Colonic mucosa (tissue), 4 donors: Measurements from ENCODE around the gene ANG. TPM values are rescaled to one million over a fixed set of nuclear protein-coding genes. Genes with fewer than 3 reads are reported as not detected.

Experiments
- DNase-seq: peaks from one replicate; pipeline ENCODE4 v3.0.0-alpha.2; 2020
- H3K27ac ChIP-seq: fragments of 200-600 bp; one replicate; pipeline ENCODE4 v1.8.0; 2021
- H3K27me3 ChIP-seq: fragments of 200-600 bp; one replicate; pipeline ENCODE4 v1.8.0; 2021
- H3K36me3 ChIP-seq: fragments of 200-600 bp; one replicate; pipeline ENCODE4 v1.8.0; 2021
- H3K4me1 ChIP-seq: fragments of 200-600 bp; one replicate; pipeline ENCODE4 v1.8.0; 2021; ENCODE audit warnings: mild to moderate bottlenecking
- H3K4me3 ChIP-seq: fragments of 200-600 bp; one replicate; pipeline ENCODE4 v1.8.0; 2021
- H3K9ac ChIP-seq, 2 donors: one replicate each; pipeline ENCODE4 v1.7.0; 2013; ENCODE audit warnings: control low read depth in 2 of 2, low read depth in 2 of 2, low read length in 2 of 2
- H3K9me3 ChIP-seq: fragments of 200-600 bp; one replicate; pipeline ENCODE4 v1.8.0; 2021
- intact Hi-C: fragments of 100-400 bp; cut with DNase I; formaldehyde crosslinking; loops from one replicate; pipeline ENCODE4 v1.14.1; 2022
- total RNA-seq, 2 donors: library from RNA; stranded (reverse); fragmentation: NEBNext Ultra II Directional in 1 of 2; extraction: Animal tissue kit (Norgen Biotek cat#: 25700) in 1 of 2; gene quantifications; one replicate each; pipeline ENCODE4 v1.2.1, GENCODE V29; 2021
- TF ChIP-seq, protein P1 (sequence below): fragments of 200-600 bp; IDR thresholded peaks from one replicate; pipeline ENCODE4 v1.8.0; 2022; ENCODE audit warnings: antibody characterized with exemption, mild to moderate bottlenecking
- donor health status: healthy.
- donor health status: DM: no; HTN: no; CAD: no.
- donor health status: DM: no; HTN: no; CAD: no.

Gene ANG
- total RNA-seq, 2 donors from 2014 or later, result 50.0 to 73.6 TPM

DNA sequence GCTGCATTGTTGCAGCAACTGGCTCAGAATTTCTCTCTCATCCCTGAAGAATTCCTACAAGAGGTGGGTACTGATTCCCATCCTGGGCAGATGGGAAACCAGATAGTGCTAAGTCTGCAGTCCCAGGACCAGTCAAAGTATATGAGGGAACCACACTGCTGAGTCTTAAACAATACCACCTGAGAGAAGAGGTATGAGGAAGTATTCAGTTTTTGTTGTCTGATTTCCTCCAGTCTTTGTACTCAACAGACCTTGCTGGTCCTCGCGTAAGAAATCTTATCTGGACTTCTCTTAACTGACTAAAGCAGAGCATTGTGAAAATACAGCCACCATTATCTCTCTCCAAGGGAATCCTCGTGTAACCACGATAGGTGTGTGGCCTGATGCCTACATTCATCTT lies 53.6 kb downstream of the ANG start:
- Histone ChIP-seq H3K27me3 (no peaks in the 10 kb centered on the region), H3K9me3 (no peaks in the 10 kb centered on the region), H3K9ac (no peak overlapping the region), H3K36me3 (no peaks in the 10 kb centered on the region), H3K27ac (no peak overlapping the region), H3K4me3 (no peak overlapping the region), H3K4me1 (no peaks in the 10 kb centered on the region)
- TF ChIP-seq, protein P1, sequence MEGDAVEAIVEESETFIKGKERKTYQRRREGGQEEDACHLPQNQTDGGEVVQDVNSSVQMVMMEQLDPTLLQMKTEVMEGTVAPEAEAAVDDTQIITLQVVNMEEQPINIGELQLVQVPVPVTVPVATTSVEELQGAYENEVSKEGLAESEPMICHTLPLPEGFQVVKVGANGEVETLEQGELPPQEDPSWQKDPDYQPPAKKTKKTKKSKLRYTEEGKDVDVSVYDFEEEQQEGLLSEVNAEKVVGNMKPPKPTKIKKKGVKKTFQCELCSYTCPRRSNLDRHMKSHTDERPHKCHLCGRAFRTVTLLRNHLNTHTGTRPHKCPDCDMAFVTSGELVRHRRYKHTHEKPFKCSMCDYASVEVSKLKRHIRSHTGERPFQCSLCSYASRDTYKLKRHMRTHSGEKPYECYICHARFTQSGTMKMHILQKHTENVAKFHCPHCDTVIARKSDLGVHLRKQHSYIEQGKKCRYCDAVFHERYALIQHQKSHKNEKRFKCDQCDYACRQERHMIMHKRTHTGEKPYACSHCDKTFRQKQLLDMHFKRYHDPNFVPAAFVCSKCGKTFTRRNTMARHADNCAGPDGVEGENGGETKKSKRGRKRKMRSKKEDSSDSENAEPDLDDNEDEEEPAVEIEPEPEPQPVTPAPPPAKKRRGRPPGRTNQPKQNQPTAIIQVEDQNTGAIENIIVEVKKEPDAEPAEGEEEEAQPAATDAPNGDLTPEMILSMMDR, result no peak
- intact Hi-C loops, result no loop called here
- no peak for DNase-seq

DNA sequence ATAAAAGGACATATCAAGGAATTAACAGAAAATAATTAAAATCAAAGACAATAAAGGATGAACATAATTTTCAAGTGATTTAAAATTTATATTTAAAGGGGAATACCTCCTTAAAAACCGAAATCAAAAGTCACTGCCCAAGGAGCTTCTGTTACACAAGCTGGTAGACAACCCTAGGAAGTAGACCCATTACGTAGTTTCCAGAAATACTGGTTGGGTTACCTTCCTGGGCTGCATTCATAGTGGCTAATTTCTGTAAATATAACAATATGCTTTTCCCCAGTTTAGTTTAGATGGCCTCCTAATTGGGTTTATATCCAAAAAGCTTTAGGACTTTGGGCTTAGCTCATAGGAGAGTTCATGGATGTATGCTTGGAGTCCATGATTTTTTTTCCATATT lies 55.0 kb downstream of the ANG start:
- Histone ChIP-seq H3K36me3 (no peaks in the 10 kb centered on the region), H3K9ac (no peak overlapping the region), H3K27me3 (no peaks in the 10 kb centered on the region), H3K4me1 (no peaks in the 10 kb centered on the region), H3K27ac (no peak overlapping the region), H3K9me3 (no peaks in the 10 kb centered on the region), H3K4me3 (no peak overlapping the region)
- intact Hi-C loops, result no loop called here
- TF ChIP-seq, protein P1, result no peak
- no peak for DNase-seq

Other genes with a start within 250 kb of the ANG start
- gene OSGEP, start 234.0 kb upstream of the ANG start, total RNA-seq, result 10 to 100 TPM; 26.9 to 42.0 TPM
- 100 to 1,000 TPM; 119 to 169 TPM for gene APEX1, start 233.5 kb upstream of the ANG start, total RNA-seq
- 10 to 100 TPM; 30.3 to 54.6 TPM for gene PIP4P1, start 227.3 kb upstream of the ANG start, total RNA-seq
- 100 to 1,000 TPM; 121 to 123 TPM for gene PNP, start 219.4 kb upstream of the ANG start, total RNA-seq
- gene RNASE10, start 183.2 kb upstream of the ANG start, total RNA-seq, result under 1 TPM; 0.35 to 0.57 TPM
- gene RNASE9, start 127.7 kb upstream of the ANG start, total RNA-seq, result not detected
- gene RNASE11, start 100.8 kb upstream of the ANG start, total RNA-seq, result not detected
- gene RNASE12, start 97.4 kb upstream of the ANG start, total RNA-seq, result not detected
- gene OR6S1, start 47.1 kb upstream of the ANG start, total RNA-seq, result not detected
- 10 to 100 TPM; 41.5 to 94.7 TPM for gene RNASE4, start 4.2 kb upstream of the ANG start, total RNA-seq
- gene EDDM3A, start 57.1 kb downstream of the ANG start, total RNA-seq, result not detected
- not detected for gene EDDM3B, start 79.6 kb downstream of the ANG start, total RNA-seq
- gene RNASE6, start 92.5 kb downstream of the ANG start, total RNA-seq, result 1 to 10 TPM; 3.4 to 6.8 TPM
- 100 to 1,000 TPM; 189 to 244 TPM for gene RNASE1, start 114.1 kb downstream of the ANG start, total RNA-seq
- not detected for gene RNASE3, start 202.6 kb downstream of the ANG start, total RNA-seq